ENCODE measurements around the gene GAS2L2.

GRCh38 chr17:35740997-35741931, 11.8 kb downstream of the GAS2L2 start:
- TF ChIP-seq POLR2AphosphoS5 (IDR thresholded peaks at IDR 0.05) (no peak), POLR2A (IDR thresholded peaks at IDR 0.05) (no peak)
